Naive thymus-derived CD4-positive, alpha-beta T cell (primary cell): Measurements from ENCODE around the gene RDH5. TPM values are rescaled to one million over a fixed set of nuclear protein-coding genes. Genes with fewer than 3 reads are reported as not detected.

ENCODE experiments used
- ATAC-seq: fragments of 150-1000 bp; cut with Tn5 transposase; 2 replicates; pipeline ENCODE4 v1.10.0; 2021; ENCODE audit warnings: mild to moderate bottlenecking, moderate library complexity
- CTCF ChIA-PET: fragments of 350-600 bp; sonication (Branson Sonifier 250); formaldehyde crosslinking; loops from one replicate; lab custom pipeline; 2021; ENCODE audit warnings: antibody characterized with exemption; lab: Charles Lee
- POLR2A ChIA-PET: fragments of 350-600 bp; sonication (Branson Sonifier 250); formaldehyde crosslinking; loops from one replicate; lab custom pipeline; 2021; ENCODE audit warnings: antibody characterized with exemption, inconsistent platforms; lab: Charles Lee
- DNase-seq, 9 donors: peaks; one replicate each; pipeline versions ENCODE4 v3.0.0 to v3.0.0-alpha.2; 2020 to 2022; ENCODE audit warnings: mixed read lengths in 1 of 9
- H3K27ac ChIP-seq: one replicate; pipeline ENCODE4 v1.7.0; 2013; ENCODE audit warnings: mild to moderate bottlenecking, low read depth, low read length, moderate library complexity
- H3K27me3 ChIP-seq, 2 donors: one replicate each; pipeline ENCODE4 v1.7.0; 2013; ENCODE audit warnings: low read length in 2 of 2, mild to moderate bottlenecking in 2 of 2, moderate library complexity in 2 of 2; ENCODE audit not compliant: control insufficient read depth in 2 of 2, insufficient read depth in 2 of 2
- H3K36me3 ChIP-seq, 3 experiments: 1 replicate in 2 of 3; 2 replicates in 1 of 3; pipeline ENCODE4 v1.7.0; 2013; ENCODE audit warnings: low read length in 3 of 3, mild to moderate bottlenecking in 3 of 3, moderate library complexity in 1 of 3; ENCODE audit not compliant: insufficient read depth in 3 of 3, control insufficient read depth in 2 of 3
- H3K4me1 ChIP-seq, 2 donors: one replicate each; pipeline ENCODE4 v1.7.0; 2013; ENCODE audit warnings: low read length in 2 of 2, mild to moderate bottlenecking in 2 of 2, moderate library complexity in 1 of 2; ENCODE audit not compliant: control insufficient read depth in 2 of 2, insufficient read depth in 2 of 2
- H3K4me3 ChIP-seq: 2 replicates; pipeline ENCODE4 v1.7.0; 2013; ENCODE audit warnings: mild to moderate bottlenecking, low read length
- H3K9me3 ChIP-seq, 3 experiments: 1 replicate in 2 of 3; 2 replicates in 1 of 3; pipeline ENCODE4 v1.7.0; 2013; ENCODE audit warnings: low read length in 3 of 3; ENCODE audit not compliant: control insufficient read depth in 2 of 3
- H3K27ac Mint-ChIP-seq, 9 donors: one replicate each; pipeline ENCODE4 v1.8.0; 2020 to 2022; ENCODE audit warnings: mixed read lengths in 9 of 9, mild to moderate bottlenecking in 8 of 9, moderate library complexity in 5 of 9, inconsistent platforms in 2 of 9
- H3K27me3 Mint-ChIP-seq, 5 donors: one replicate each; pipeline ENCODE4 v1.8.0; 2021 to 2022; ENCODE audit warnings: mixed read lengths in 5 of 5, mild to moderate bottlenecking in 1 of 5
- H3K36me3 Mint-ChIP-seq, 5 donors: one replicate each; pipeline ENCODE4 v1.8.0; 2020 to 2022; ENCODE audit warnings: mixed read lengths in 5 of 5, mild to moderate bottlenecking in 3 of 5, inconsistent platforms in 1 of 5
- H3K4me1 Mint-ChIP-seq, 7 donors: one replicate each; pipeline ENCODE4 v1.8.0; 2020 to 2022; ENCODE audit warnings: mixed read lengths in 7 of 7, mild to moderate bottlenecking in 3 of 7, inconsistent platforms in 1 of 7
- H3K4me3 Mint-ChIP-seq, 10 donors: one replicate each; pipeline ENCODE4 v1.8.0; 2020 to 2022; ENCODE audit warnings: mild to moderate bottlenecking in 10 of 10, mixed read lengths in 10 of 10, moderate library complexity in 6 of 10, inconsistent platforms in 2 of 10
- H3K9me3 Mint-ChIP-seq, 11 donors: one replicate each; pipeline ENCODE4 v1.8.0; 2020 to 2022; ENCODE audit warnings: mixed read lengths in 11 of 11, mild to moderate bottlenecking in 4 of 11, inconsistent platforms in 1 of 11, moderate library complexity in 1 of 11
- intact Hi-C, 2 donors: fragments of 100-400 bp; cut with micrococcal nuclease; formaldehyde crosslinking; loops; one replicate each; pipeline ENCODE4 v1.15.1; 2023
- polyA plus RNA-seq, 2 donors: library from polyadenylated mRNA; unstranded; fragments of 300-500 nt; fragmentation: Illumina TruSeq; gene quantifications; one replicate each; pipeline ENCODE4 v1.2.3, GENCODE V29; 2021
- total RNA-seq, 6 experiments: library from RNA in 5 of 6; stranded (reverse) in 5 of 6; gene quantifications; 1 replicate in 5 of 6; 2 replicates in 1 of 6; pipeline ENCODE4 v1.2.3 and lab custom pipeline; 2021 to 2026

Gene RDH5
- total and polyA plus RNA-seq, 7 experiments from 2014 or later: 0.67 to 24.9 (median 14.9) TPM

DNA sequence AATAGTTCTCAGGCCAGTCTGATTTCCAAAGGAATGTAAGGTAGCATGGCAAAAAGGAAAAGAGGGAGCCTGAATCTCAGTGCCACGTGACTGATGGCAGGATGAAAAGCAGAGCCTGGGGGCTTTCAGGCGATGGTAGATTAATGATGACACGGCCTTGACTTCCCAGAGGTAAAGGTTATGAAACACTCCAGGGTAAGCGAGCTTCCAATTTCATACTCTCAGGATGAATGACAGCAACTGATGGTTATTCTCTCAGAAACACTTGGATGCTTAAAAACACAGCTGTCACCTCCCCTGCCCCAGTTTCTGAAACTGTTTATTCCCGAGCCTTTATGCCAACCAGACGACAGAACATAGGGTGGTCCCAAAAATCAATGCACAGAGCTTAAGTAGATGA, 51.5 kb downstream of the RDH5 start:
- peaks cover 6 to 22% (median 11%) of the 10 kb centered on the region in 5 donors for H3K36me3 Mint-ChIP-seq
- no peak for DNase-seq
- intact Hi-C loops: no loop called here
- Histone ChIP-seq H3K4me1 (no peaks in the 10 kb centered on the region), H3K9me3 (no peaks in the 10 kb centered on the region), H3K27ac (no peak overlapping the region), H3K27me3 (no peaks in the 10 kb centered on the region), H3K36me3 (peaks cover 0 to 36% (median 4%) of the 10 kb centered on the region in 3 experiments), H3K4me3 (no peak overlapping the region)
- H3K9me3 Mint-ChIP-seq: no peaks in the 10 kb centered on the region
- ChIA-PET POLR2A (no interaction called here), CTCF (interaction anchor here (1.5 kb wide), 2 partner anchors 24 to 33 kb away, joined by 3 to 4 read pairs; no protein-coding TSS in a partner anchor)
- H3K4me1 Mint-ChIP-seq: peaks cover 8 to 31% (median 24%) of the 10 kb centered on the region in 7 donors
- no peaks in the 10 kb centered on the region for H3K27me3 Mint-ChIP-seq
- no peak overlapping the region for H3K4me3 Mint-ChIP-seq
- no peak for ATAC-seq
- peak overlapping the region in 8 of 9 donors; percentile 6 to 86 (median 46) for H3K27ac Mint-ChIP-seq

Other genes starting within 250 kb of the RDH5 start
- not detected for gene OR6C68, start 228.0 kb upstream of the RDH5 start, total RNA-seq
- not detected for gene OR6C68, start 228.0 kb upstream of the RDH5 start, polyA plus RNA-seq
- not detected for gene OR6C4, start 170.8 kb upstream of the RDH5 start, total RNA-seq
- gene OR6C4, start 170.8 kb upstream of the RDH5 start, polyA plus RNA-seq: not detected
- under 1 TPM in 1 of 5 experiments, not detected in 4; 0.24 TPM for gene OR2AP1, start 147.9 kb upstream of the RDH5 start, total RNA-seq
- gene OR2AP1, start 147.9 kb upstream of the RDH5 start, polyA plus RNA-seq: not detected
- gene OR10P1, start 83.5 kb upstream of the RDH5 start, total RNA-seq: not detected
- gene OR10P1, start 83.5 kb upstream of the RDH5 start, polyA plus RNA-seq: not detected
- gene ITGA7, start 12.5 kb upstream of the RDH5 start, total RNA-seq: 1 to 10 TPM; 1.4 to 4.6 (median 3.6) TPM
- not detected for gene ITGA7, start 12.5 kb upstream of the RDH5 start, polyA plus RNA-seq
- 100 to 1,000 TPM in 1 of 5 experiments, 10 to 100 TPM in 4; 37.6 to 112 (median 71.5) TPM for gene BLOC1S1, start 4.3 kb upstream of the RDH5 start, total RNA-seq
- 100 to 1,000 TPM in 1 of 2 donors, 10 to 100 TPM in 1; 83.5 to 102 TPM for gene BLOC1S1, start 4.3 kb upstream of the RDH5 start, polyA plus RNA-seq
- gene CD63, start 8.6 kb downstream of the RDH5 start, total RNA-seq: 100 to 1,000 TPM in 2 of 5 experiments, 10 to 100 TPM in 3; 43.2 to 216 (median 54.3) TPM
- 10 to 100 TPM; 68.7 to 69.8 TPM for gene CD63, start 8.6 kb downstream of the RDH5 start, polyA plus RNA-seq
- 10 to 100 TPM in 3 of 5 experiments, 1 to 10 TPM in 2; 6.6 to 16.2 (median 12.0) TPM for gene GDF11, start 22.7 kb downstream of the RDH5 start, total RNA-seq
- under 1 TPM; 0.79 TPM for gene GDF11, start 22.7 kb downstream of the RDH5 start, polyA plus RNA-seq
- gene SARNP, start 97.3 kb downstream of the RDH5 start, total RNA-seq: 10 to 100 TPM; 28.0 to 73.0 (median 41.7) TPM
- gene SARNP, start 97.3 kb downstream of the RDH5 start, polyA plus RNA-seq: 100 to 1,000 TPM in 1 of 2 donors, 10 to 100 TPM in 1; 89.7 to 115 TPM
- gene ORMDL2, start 97.6 kb downstream of the RDH5 start, total RNA-seq: 10 to 100 TPM; 12.3 to 67.3 (median 40.5) TPM
- gene ORMDL2, start 97.6 kb downstream of the RDH5 start, polyA plus RNA-seq: 100 to 1,000 TPM in 1 of 2 donors, 10 to 100 TPM in 1; 96.0 to 107 TPM
- 10 to 100 TPM; 20.3 to 36.1 (median 35.9) TPM for gene DNAJC14, start 109.2 kb downstream of the RDH5 start, total RNA-seq
- 10 to 100 TPM; 31.9 to 50.4 TPM for gene DNAJC14, start 109.2 kb downstream of the RDH5 start, polyA plus RNA-seq
- under 1 TPM in 4 of 5 experiments, not detected in 1; 0.24 to 0.84 (median 0.54) TPM for gene MMP19, start 122.5 kb downstream of the RDH5 start, total RNA-seq
- gene MMP19, start 122.5 kb downstream of the RDH5 start, polyA plus RNA-seq: not detected
- 10 to 100 TPM; 18.5 to 46.9 (median 35.0) TPM for gene PYM1, start 207.5 kb downstream of the RDH5 start, total RNA-seq
- 10 to 100 TPM; 62.1 to 70.7 TPM for gene PYM1, start 207.5 kb downstream of the RDH5 start, polyA plus RNA-seq
- 1,000 to 10,000 TPM in 3 of 5 experiments, 100 to 1,000 TPM in 2; 705 to 1,507 (median 1,164) TPM for gene DGKA, start 210.8 kb downstream of the RDH5 start, total RNA-seq
- 100 to 1,000 TPM; 259 to 557 TPM for gene DGKA, start 210.8 kb downstream of the RDH5 start, polyA plus RNA-seq
- gene PMEL, start 245.6 kb downstream of the RDH5 start, total RNA-seq: not detected
- gene PMEL, start 245.6 kb downstream of the RDH5 start, polyA plus RNA-seq: under 1 TPM; 0.09 to 0.57 TPM
- gene CDK2, start 246.4 kb downstream of the RDH5 start, total RNA-seq: 10 to 100 TPM; 19.0 to 77.2 (median 24.1) TPM
- 1 to 10 TPM; 7.0 to 9.6 TPM for gene CDK2, start 246.4 kb downstream of the RDH5 start, polyA plus RNA-seq